Mucosa of stomach (tissue), 1 donor: ENCODE results near the gene ZFR2.
"Not testable (repeated sequence)": the region's sequence is repeated elsewhere in the genome, so short reads cannot be mapped to it uniquely, and the experiment has no call there.

Experiments
- H3K27me3 ChIP-seq: one replicate; pipeline ENCODE4 v1.7.0; 2013; ENCODE audit warnings: mild to moderate bottlenecking, low read length; ENCODE audit not compliant: control insufficient read depth, insufficient read depth
- H3K36me3 ChIP-seq: one replicate; pipeline ENCODE4 v1.7.0; 2013; ENCODE audit warnings: low read length; ENCODE audit not compliant: control insufficient read depth, insufficient read depth
- H3K4me1 ChIP-seq: one replicate; pipeline ENCODE4 v1.7.0; 2013; ENCODE audit warnings: mild to moderate bottlenecking, low read length; ENCODE audit not compliant: control insufficient read depth, insufficient read depth
- H3K4me3 ChIP-seq: one replicate; pipeline ENCODE4 v1.7.0; 2013; ENCODE audit warnings: low read length
- H3K9ac ChIP-seq: one replicate; pipeline ENCODE4 v1.7.0; 2013; ENCODE audit warnings: mild to moderate bottlenecking, low read length, moderate library complexity
- H3K9me3 ChIP-seq: one replicate; pipeline ENCODE4 v1.7.0; 2013; ENCODE audit warnings: mild to moderate bottlenecking, low read length, moderate library complexity; ENCODE audit not compliant: control insufficient read depth
- donor health status: Pancreatic carcinoma.

The ZFR2 gene

DNA sequence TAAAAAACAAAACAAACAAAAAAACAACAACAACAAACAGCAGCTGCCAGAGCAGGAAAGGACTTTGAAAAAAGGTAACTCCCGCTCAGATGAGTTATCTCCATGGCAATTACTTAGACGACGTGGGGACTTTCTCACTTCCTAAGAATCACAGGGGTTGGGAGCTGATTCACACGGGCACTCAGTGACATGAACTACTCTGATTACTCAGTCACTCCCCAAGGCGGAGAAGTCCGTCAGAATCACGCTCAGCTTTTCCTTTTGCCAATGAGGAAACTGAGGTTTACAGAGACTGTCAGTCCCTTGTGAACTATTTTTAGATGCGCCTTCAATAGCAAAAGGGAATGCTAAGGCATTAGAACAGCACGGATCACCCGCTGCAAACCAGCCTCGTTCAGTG, 50.4 kb downstream of the ZFR2 start:
- H3K36me3 ChIP-seq, result no peaks in the 10 kb centered on the region
- no peaks in the 10 kb centered on the region for H3K9me3 ChIP-seq
- H3K9ac ChIP-seq, result no peak overlapping the region
- no peaks in the 10 kb centered on the region for H3K4me1 ChIP-seq
- no peaks in the 10 kb centered on the region for H3K27me3 ChIP-seq
- H3K4me3 ChIP-seq, result no peak overlapping the region

DNA sequence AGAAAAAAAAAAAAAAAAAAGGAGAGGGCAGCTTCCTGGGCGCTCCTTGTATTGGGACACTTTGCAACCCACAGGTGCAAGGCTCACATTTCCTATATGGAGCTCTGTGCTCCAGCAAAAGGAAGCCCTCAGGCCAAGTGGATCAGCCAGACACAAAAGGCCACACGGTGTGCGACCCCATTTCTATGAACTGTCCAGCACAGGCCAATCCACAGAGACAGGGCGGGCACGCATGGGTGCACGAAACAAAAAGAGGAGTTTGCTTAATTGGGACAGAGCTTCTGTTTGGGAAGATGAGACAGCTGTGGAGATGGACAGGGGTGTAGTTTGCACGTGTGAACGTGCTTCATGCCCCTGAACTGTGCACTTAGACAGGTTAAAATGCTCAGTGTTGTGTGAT, 51.1 kb downstream of the ZFR2 start:
- H3K9ac ChIP-seq, result no peak overlapping the region
- no peaks in the 10 kb centered on the region for H3K4me1 ChIP-seq
- H3K4me3 ChIP-seq, result no peak overlapping the region
- H3K27me3 ChIP-seq, result no peaks in the 10 kb centered on the region
- no peaks in the 10 kb centered on the region for H3K36me3 ChIP-seq
- no peaks in the 10 kb centered on the region for H3K9me3 ChIP-seq

DNA sequence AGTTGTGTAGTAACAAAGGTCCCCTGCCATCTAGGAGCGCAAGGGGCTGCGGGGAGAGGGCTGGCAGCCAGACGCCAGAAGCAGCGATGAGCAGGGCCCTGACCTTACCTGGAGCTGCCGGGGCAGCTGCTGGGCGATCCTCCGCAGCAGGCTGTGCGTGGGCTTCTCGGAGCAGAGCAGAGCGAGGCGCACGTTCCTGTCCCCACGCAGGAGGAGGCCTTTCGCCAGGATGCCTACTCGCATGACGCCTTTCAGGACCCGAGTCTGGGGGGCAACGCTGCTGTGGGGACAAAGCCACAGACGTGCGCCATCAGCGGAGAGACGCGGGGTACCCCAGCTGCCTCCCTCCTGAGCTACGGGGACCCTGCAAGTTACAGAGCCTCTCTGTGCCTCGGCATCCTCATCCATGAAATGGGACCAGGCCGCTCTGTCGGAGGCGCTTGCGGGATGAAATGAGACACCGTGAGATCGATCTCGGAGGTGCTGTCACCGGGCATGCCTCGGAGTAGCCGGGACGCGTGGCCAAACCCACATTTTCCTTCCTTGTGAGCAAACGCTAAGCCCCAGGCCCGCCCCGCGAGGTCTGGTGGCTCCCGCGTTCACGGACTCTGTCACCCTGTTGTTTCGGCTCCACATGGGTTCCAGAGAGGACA, 52.1 kb downstream of the ZFR2 start:
- Histone ChIP-seq H3K9ac (no peak overlapping the region), H3K4me3 (no peak overlapping the region), H3K36me3 (no peaks in the 10 kb centered on the region), H3K4me1 (no peaks in the 10 kb centered on the region), H3K27me3 (no peaks in the 10 kb centered on the region), H3K9me3 (no peaks in the 10 kb centered on the region)

DNA sequence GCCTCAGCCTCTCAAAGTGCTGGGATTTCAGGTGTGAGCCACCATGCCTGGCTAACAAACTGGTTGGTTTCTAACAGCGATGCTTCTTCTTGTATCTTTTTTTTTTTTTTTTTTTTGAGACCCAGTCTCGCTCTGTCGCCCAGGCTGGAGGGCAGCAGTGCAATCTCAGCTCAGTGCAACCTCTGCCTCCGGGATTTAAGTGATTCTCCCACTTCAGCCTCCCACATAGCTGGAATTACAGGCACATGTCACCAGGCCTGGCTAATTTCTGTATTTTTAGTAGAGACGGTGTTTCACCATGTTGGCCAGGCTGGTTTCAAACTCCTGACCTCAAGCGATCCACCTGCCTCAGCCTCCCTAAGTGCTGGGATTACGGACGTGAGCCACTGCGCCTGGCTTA, 52.7 kb downstream of the ZFR2 start:
- not testable (repeated sequence) for H3K9ac ChIP-seq, H3K27me3 ChIP-seq, H3K4me1 ChIP-seq, H3K4me3 ChIP-seq, H3K36me3 ChIP-seq, H3K9me3 ChIP-seq

DNA sequence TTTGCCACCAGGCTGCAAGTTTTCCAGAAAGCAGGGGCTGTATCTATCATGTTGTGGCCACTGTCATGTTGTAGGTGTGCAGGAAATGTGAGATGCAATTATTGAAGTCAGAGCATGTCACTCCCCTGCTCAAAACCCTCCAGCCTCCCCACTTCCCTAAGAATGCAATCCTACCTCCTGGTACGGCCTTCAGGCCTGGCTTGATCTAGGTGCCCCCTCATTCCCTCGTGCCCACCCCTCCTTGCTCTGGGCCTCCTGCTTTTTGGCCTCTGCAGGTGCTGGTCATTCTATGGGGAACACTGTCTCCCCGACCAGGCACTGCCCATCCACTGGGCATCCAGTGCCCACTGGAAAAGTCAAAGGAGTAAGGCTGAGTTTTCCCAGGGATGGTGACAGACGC, 54.2 kb downstream of the ZFR2 start:
- H3K27me3 ChIP-seq, result no peaks in the 10 kb centered on the region
- H3K36me3 ChIP-seq, result no peaks in the 10 kb centered on the region
- no peak overlapping the region for H3K4me3 ChIP-seq
- no peak overlapping the region for H3K9ac ChIP-seq
- no peaks in the 10 kb centered on the region for H3K4me1 ChIP-seq
- no peaks in the 10 kb centered on the region for H3K9me3 ChIP-seq

DNA sequence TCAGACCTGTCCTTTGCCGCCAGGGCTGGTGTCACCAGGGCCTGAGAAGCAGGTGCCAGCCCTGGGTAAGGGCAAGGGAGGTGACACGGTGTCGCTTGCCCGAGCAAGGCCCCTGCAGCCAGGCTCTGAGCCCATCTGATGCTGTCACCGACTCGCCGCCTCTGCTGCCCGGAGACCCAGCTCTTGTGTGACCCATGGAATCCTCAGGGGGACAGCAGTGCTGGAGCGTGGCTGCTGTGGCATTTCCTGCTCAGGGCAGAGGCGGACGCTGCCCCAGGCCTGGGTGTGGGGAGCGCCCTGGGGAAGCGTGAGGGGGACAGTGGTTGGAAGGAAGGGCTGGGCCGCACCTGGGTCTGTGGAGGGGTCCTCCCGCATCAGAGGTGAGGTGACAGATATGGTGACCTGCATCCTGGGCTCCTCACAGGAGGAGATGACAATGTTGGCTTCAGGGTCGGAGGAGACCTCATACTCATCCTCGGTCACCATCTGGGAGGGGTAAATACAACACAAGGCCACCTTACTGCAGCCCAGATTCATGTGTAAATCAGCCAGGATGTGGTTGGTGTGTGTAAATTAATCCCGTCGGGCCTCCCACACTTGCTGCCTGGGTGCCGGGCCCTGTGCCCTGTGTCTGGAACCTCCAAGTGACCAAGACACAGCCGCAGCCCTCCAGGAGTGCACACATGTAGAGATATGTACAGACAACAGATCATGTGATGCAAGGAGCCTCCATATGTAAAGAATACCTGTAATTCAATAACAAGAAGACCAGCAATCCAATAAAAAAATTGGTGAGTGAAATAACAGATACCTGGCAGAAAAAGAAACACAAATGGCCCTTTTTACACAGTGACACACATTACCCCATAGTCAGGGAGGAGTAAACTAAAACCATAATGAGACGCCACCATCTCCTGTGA, 55.1 kb downstream of the ZFR2 start:
- no peak overlapping the region for H3K9ac ChIP-seq
- no peaks in the 10 kb centered on the region for H3K36me3 ChIP-seq
- no peaks in the 10 kb centered on the region for H3K4me1 ChIP-seq
- no peaks in the 10 kb centered on the region for H3K9me3 ChIP-seq
- H3K27me3 ChIP-seq, result no peaks in the 10 kb centered on the region
- H3K4me3 ChIP-seq, result no peak overlapping the region

DNA sequence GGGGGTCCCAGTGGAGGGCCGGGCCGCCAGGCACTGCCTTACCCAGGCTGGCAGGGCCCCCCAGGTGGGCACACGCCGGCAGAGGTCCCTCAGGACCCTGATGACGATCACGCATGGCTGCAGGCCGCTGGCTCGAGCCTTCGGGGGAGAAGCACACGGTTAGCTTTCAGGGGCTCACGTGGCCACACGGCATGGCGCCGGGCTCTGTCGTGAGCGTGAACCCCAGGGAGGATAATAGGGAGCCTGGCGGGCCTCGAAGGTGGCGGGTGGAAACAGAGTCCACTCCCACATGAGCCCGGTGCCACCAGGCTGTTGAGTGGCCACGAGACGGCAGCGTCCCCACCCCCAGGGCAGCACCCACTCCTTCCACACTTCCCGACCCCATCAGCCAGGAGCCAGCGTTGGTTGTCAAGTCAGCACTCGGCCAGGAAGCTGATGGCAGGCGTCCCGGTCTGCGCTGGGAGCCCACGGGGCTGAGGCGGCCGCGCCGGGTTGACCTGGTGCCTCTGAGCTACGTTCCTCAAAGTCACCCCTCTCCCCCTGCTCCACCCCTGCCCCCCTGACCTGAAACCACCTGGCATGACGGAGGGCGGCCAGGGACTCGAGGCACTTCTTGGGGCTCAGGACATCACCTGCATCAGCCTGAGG, 58.0 kb downstream of the ZFR2 start:
- H3K27me3 ChIP-seq, result no peaks in the 10 kb centered on the region
- no peaks in the 10 kb centered on the region for H3K4me1 ChIP-seq
- no peaks in the 10 kb centered on the region for H3K9me3 ChIP-seq
- no peak overlapping the region for H3K4me3 ChIP-seq
- no peak overlapping the region for H3K9ac ChIP-seq
- H3K36me3 ChIP-seq, result no peaks in the 10 kb centered on the region

DNA sequence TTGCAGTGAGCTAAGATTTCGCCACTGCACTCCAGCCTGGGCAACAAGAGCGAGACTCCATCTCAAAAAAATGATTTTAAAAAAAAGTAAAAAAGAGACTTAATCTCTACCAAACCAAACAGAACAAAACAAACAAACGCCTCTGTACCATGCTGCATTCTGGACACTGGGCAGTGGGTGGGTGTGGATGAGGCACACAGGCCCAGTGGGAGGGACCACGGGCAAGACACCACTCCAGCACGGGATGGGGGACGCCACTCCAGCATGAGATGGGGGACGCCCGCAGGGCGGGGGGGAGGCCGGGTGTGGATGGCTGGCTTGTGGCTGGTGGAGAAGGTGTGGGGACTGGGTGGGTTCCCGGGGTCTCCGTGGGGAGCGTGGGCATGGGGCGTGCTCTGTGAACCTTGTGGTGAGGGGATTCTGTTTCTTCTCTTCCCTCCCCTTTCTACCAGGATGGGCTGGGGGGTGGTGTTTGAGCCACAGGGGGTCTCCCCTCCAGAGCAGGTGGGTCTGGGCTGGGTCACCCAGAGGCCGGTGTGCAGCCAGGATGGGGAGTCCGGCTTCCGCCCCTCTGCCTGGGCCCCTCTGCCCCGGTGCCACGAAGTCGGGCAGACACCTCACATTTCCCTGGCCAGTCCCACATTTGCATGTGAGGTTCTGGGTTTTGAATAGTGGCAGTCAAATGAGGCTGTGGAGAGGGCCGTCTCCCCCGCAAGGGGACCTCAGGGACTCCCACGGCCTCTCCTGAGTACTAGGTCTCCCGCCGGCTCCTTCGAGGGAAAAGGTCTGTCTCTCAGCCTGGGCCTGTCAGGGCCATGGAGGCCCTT, 58.7 kb downstream of the ZFR2 start:
- no peaks in the 10 kb centered on the region for H3K9me3 ChIP-seq
- H3K36me3 ChIP-seq, result no peaks in the 10 kb centered on the region
- H3K9ac ChIP-seq, result no peak overlapping the region
- no peak overlapping the region for H3K4me3 ChIP-seq
- no peaks in the 10 kb centered on the region for H3K4me1 ChIP-seq
- no peaks in the 10 kb centered on the region for H3K27me3 ChIP-seq

DNA sequence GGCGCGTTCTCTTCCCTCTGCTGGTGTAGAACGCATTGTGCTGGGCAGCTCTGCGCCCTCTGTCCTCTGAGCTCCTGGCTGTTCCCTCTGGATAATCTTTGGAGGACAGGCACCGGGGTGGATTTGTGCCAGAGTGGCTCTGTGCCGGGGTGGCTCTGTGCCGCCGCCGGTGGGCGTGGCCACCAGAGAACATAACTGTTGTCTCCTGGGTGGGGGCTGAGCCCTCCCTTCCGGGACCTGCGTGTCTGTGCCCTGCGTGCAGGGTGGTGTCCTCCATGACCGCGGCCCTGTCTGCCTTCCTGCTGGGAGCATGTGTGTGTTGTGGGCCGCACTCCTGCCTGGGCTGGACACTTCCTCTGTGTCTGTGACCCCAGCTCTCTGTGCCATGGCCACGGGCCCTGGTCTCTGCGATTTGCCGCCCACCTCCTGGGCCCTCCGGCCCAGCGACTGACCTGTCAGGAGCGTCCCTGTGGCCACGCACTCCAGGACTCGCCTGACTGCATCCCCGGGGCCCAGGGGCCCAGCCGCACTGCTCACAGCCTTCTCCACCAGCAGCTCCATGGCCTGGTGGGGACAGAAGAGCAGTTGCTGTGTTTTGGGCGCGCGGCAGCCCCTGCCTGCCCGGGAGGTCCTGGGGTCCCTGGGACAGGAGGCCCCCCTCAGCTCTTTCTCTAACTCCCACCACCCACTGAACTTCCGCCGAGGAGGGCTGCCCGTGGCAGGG, 60.3 kb downstream of the ZFR2 start:
- H3K9me3 ChIP-seq, result no peaks in the 10 kb centered on the region
- H3K9ac ChIP-seq, result no peak overlapping the region
- H3K4me1 ChIP-seq, result no peaks in the 10 kb centered on the region
- no peak overlapping the region for H3K4me3 ChIP-seq
- H3K36me3 ChIP-seq, result no peaks in the 10 kb centered on the region
- no peaks in the 10 kb centered on the region for H3K27me3 ChIP-seq

DNA sequence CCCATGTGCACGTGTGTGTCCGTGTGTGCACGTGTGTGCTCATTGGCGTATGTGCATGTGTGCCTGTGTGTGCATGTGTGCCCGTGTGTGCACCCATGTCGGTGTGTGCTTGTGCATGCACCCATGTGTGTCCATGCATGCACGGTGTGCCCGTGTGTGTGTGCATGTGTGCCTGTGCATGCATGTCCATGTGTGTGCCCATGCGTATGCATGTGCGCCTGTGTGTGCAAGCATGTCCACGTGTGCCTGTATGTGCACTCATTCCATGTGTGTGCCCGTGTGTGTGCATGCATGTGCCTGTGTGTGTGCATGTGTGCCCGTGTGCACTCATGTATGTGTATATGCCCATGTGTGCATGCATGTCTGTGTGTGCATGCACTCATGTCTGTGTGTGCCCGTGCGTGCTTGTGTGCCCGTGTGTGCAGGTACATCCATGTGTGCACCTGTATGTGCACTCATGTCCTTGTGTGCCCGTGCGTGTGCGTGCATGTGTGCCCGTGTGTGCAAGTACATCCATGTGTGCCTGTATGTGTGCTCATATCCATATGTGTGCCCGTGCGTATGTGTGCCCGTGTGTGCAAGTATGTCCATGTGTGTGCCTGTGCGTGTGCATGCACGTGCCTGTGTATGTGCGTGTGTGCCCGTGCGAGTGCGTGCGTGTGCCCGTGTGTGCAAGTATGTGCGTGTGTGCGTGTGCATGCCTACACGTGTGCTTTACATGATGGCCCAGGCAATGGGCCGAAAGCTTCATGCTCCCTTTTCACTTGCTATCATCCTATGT, 61.1 kb downstream of the ZFR2 start:
- Histone ChIP-seq H3K4me1 (no peaks in the 10 kb centered on the region), H3K36me3 (no peaks in the 10 kb centered on the region), H3K9ac (no peak overlapping the region), H3K4me3 (no peak overlapping the region), H3K9me3 (no peaks in the 10 kb centered on the region), H3K27me3 (no peaks in the 10 kb centered on the region)

DNA sequence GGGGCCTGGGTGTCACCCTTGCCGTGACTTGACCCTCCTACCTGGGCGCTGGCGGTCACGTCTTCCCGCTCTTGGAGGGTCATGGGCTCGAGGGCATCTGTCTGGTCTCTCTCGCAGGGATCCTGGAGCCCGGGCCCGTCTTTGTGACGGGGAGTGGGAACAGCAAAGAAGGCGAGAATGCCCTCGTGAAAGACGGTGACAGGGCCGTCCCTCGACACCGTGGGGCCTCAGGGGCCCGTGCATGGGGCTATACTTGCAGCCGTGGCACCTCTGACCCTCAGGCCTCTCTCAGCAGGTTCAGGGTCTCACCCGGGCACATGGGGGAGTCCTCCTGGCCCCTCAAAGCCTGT, 61.7 kb downstream of the ZFR2 start:
- Histone ChIP-seq H3K9ac (no peak overlapping the region), H3K4me3 (no peak overlapping the region), H3K4me1 (no peaks in the 10 kb centered on the region), H3K27me3 (peaks cover 4% of the 10 kb centered on the region), H3K9me3 (no peaks in the 10 kb centered on the region), H3K36me3 (no peaks in the 10 kb centered on the region)
